HG03521 (cell line): ENCODE data around the gene PRKN.

Experiments used
- ATAC-seq: cut with Tn5 transposase; IDR thresholded peaks from one replicate; pipeline ENCODE4 v1.9.1; 2021; ENCODE audit warnings: mild to moderate bottlenecking, moderate library complexity; ENCODE audit not compliant: unreplicated experiment

PRKN gene

GRCh38 chr6:161590961-161591627 lies 1136.5 kb downstream of the PRKN start:
- no peak for ATAC-seq

GRCh38 chr6:161586887-161587286 lies 1140.7 kb downstream of the PRKN start:
- no peak for ATAC-seq

GRCh38 chr6:161584621-161585340 lies 1142.8 kb downstream of the PRKN start:
- no peak for ATAC-seq

- no peak for ATAC-seq
Observed at GRCh38 chr6:161584051-161584450, 1143.5 kb downstream of the PRKN start.

- no peak for ATAC-seq
Observed at GRCh38 chr6:161583584-161583983, 1144.0 kb downstream of the PRKN start.

- no peak for ATAC-seq
Observed at GRCh38 chr6:161578478-161578877, 1149.1 kb downstream of the PRKN start.

- no peak for ATAC-seq
Observed at GRCh38 chr6:161575523-161576254, 1151.9 kb downstream of the PRKN start.

DNA sequence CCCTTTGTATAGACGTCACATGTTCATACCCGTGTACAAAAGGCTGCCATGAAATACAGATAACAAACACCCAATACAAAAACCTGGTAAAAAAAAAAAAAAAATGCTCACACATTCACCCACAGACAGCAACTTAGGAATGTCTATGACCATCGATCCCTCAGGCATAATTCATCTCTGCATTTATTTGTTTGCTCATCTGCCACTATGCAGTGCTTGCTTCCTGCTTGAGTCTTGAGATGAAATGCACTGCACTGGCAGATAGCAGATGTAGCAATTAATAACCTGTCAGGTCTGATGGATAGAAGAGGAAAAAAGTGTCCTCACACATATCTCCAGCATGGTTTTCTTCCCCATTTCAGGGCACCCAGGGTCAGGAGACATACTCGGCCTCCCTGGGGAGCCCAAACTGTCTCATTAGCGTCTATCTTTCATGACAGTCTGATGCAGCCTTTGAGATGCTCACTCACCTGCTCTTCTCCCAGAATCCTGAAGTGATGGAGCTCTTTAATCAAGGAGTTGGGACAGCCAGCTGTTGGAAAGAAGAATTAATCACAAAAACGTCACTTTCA lies 1158.6 kb downstream of the PRKN start:
- no peak for ATAC-seq

DNA sequence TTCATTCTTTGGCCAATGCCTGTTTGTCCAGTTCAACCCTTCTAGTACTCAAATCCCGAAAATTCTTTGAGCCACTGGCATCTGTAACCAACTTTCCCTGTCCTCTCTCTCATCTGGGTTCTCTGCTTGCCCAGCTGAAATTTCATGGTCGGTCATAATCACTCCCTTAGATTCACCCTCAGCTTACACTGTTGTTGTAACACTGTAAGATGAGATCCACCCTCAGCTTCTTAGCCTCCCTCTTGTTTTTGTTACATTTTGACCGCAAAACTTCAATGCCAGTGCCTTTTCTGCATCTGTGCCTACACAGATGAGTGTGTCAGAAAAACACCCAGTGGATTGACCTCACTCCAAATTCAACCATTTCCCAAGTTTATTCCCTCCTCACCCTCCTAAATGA lies 1162.6 kb downstream of the PRKN start:
- no peak for ATAC-seq

GRCh38 chr6:161561908-161562307 lies 1165.7 kb downstream of the PRKN start:
- no peak for ATAC-seq

DNA sequence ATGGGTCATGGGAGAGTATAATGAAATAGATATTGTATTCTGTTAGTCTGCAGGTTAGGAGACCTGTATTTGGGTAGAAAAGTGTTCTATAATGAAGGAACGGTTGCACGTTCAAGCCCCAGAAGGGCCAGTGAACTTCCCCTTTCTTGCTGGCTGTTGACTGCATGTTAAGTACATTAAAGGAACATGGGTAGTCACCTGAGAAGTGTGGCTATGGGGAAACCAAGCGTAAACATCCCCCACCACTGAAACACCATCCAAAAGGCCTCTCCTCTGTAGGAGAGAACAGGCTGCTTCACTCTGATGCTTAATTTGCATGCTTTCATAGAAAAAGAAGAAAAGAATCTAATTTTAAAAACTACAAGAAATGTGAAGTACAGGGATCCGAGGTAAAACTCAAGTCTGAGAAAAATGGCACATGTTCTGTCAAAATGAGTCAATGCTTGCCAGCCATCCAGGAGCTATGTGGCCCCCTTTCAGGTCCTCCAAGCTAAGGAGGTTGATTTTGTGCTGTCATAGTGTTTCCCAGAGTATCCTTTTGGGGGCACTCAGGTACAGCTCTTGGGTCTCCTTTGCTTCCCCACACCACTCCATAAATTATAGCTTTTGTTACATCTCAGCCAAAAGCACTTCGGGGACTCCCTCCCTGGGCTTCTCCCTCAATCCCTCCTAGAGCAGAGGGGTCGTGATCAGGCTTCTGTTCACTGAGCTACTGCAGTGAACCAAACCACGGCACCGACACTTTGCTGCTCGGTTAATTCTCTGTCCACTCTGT lies 1170.0 kb downstream of the PRKN start:
- ATAC-seq: no peak

- no peak for ATAC-seq
Observed at GRCh38 chr6:161554883-161555282, 1172.7 kb downstream of the PRKN start.

DNA sequence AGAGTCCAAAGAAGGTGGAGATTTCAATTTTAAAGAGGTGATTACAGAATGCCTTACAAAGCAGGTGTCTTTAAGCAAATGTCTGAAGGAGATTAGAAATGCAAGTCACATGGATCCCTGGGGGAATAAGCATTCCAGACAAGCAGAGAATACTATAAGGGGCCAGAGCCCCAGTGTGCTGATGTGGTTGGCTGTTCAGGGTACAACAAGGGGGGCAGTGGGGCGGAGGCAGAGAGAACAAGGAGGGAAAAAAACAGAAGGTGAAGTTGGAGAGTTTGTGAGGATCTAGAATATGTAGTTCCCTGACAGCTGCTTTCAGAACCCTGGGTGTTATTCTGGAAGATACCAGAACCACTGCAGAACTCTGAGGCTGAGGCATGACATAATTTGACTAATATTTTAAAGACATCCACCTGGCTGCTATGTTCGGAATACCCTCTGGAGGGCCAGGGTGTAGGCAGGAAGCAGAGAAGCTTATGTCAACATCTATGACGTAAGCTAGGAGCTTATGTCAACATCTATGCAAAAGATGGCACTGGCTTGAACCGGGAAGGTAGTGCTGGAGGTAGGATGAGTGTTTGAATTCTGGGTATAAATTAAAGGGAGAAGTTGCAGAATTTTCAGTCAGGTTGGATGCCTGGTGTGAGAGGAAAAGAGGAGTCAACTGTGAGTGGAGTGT lies 1177.5 kb downstream of the PRKN start:
- no peak for ATAC-seq

DNA sequence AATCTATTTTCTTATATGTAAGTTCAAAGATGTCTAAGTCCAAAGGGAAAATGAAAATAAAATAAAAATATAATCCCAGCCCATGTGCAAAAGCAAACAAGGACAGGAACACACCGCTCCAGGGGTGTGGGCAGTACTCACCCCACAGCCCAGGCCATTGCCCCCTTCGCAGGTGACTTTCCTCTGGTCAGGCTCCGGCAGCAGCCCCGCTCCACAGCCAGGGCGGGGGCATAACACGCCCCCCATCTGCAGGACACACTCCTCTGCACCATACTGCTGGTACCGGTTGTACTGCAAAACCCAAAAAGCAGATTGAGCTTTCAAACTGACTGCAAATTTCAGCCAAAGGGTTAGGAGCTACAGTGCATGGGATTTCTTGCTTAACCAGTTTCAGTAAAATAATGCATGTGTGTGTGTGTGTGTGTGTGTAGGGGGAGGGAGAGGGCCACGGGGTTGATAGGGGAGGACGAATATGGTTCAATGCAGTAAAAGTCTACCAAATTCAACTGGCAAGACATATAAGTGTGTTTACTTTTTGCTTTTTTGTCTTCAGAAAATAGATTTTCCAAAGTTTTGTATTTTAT lies 1178.8 kb downstream of the PRKN start:
- ATAC-seq: no peak

GRCh38 chr6:161547617-161548016 lies 1179.9 kb downstream of the PRKN start:
- no peak for ATAC-seq

DNA sequence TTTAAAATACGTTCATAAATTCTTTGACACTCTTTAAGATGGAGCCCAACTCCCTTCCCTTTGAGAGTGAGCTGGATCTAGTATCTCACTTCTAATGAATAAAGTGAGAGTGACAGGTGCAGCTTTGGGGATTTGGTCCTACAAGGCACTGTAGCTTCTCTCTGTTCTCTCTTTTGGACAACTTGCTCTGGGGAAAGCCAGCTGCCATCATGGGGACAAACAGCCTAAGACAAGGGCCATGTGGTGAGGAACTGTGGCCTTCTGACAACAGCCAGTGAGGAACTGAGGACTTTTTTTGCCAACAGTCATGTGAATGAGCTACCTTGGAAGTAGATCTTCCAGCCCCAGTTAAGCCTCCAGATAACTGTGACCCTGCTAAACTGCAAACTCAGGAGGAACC lies 1180.9 kb downstream of the PRKN start:
- ATAC-seq: no peak

GRCh38 chr6:161545741-161546140 lies 1181.8 kb downstream of the PRKN start:
- no peak for ATAC-seq

DNA sequence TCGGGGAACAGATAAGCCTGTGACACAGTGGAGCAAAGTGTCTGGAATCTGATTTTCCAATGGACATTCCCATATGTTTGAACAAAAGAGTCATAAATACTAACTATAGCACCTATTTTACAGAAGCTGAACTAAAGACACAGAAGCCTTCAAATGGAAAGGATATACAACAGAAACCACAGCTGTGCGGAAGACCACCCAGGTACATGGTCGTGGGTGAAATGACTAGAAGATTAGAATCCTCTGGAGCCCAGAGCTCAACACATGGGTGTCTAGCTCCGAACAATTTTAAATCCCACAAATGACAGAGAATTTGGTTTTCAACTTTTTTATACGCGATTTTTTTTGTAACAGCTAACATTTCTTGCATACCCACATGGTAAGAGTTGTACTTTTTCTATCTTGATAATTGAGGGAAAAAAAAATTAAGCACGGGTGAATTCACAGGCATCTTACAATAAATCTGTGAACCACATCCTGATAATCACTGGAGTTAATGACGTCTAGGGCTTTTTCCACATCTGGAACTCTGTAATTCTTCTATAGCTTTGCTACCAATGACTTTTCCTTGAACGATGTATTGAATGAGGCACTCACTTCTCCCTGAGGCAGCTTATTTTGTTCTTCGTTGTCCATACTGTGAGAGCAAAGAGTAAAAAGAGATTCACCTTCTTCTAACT lies 1182.6 kb downstream of the PRKN start:
- no peak for ATAC-seq

- ATAC-seq: no peak
Observed at GRCh38 chr6:161543684-161544309, 1183.8 kb downstream of the PRKN start.
